ENCODE measurements around the gene FAM120A. TPM values are rescaled to one million over a fixed set of nuclear protein-coding genes. Genes with fewer than 3 reads are reported as not detected.
A peak's percentile ranks its signal among the peaks of the same experiment; 100 is the strongest.

FAM120A gene
- total RNA-seq, 1 experiment from 2014 or later = 98.2 TPM

GRCh38 chr9:93440896-93441580 lies 10.4 kb upstream of the FAM120A start:
- no peaks in the 10 kb centered on the region for H3K27me3 Mint-ChIP-seq (ENCODE audit: unreplicated experiment)
- H3K4me1 Mint-ChIP-seq (ENCODE audit: low read depth, unreplicated experiment) = no peaks in the 10 kb centered on the region
- intact Hi-C loops (cut with micrococcal nuclease; ENCODE audit: unreplicated experiment) = no loop called here
- no peak overlapping the region for H3K27ac Mint-ChIP-seq (ENCODE audit: unreplicated experiment)
- CTCF ChIA-PET = interaction anchor here (0.7 kb wide), 1 partner anchor 32 kb away, joined by 6 read pairs; no protein-coding TSS in a partner anchor
- no peaks in the 10 kb centered on the region for H3K9me3 Mint-ChIP-seq (ENCODE audit: low read depth, unreplicated experiment)
- no peak for DNase-seq
- H3K36me3 Mint-ChIP-seq (ENCODE audit: insufficient read depth, unreplicated experiment) = peaks cover 11% of the 10 kb centered on the region
- BruUV-seq (replicated peaks) = no TSS peak
- TF ChIP-seq CTCF (IDR thresholded peaks at IDR 0.05; ENCODE audit: unreplicated experiment) = no peak
- H3K4me3 Mint-ChIP-seq (ENCODE audit: low read depth, unreplicated experiment) = no peak overlapping the region

- BruUV-seq (replicated peaks) = no TSS peak
- Mint-ChIP-seq H3K27me3 (ENCODE audit: unreplicated experiment) (no peaks in the 10 kb centered on the region), H3K9me3 (ENCODE audit: low read depth, unreplicated experiment) (no peaks in the 10 kb centered on the region), H3K4me1 (ENCODE audit: low read depth, unreplicated experiment) (no peaks in the 10 kb centered on the region), H3K27ac (ENCODE audit: unreplicated experiment) (no peak overlapping the region), H3K36me3 (ENCODE audit: insufficient read depth, unreplicated experiment) (peaks cover 39% of the 10 kb centered on the region), H3K4me3 (ENCODE audit: low read depth, unreplicated experiment) (no peak overlapping the region)
- CTCF ChIA-PET = interaction anchor here (0.5 kb wide), 1 partner anchor 68 kb away, joined by 4 read pairs; no protein-coding TSS in a partner anchor
- intact Hi-C loops (cut with micrococcal nuclease; ENCODE audit: unreplicated experiment) = no loop called here
- no peak for TF ChIP-seq CTCF (IDR thresholded peaks at IDR 0.05; ENCODE audit: unreplicated experiment)
- no peak for DNase-seq
Measured at GRCh38 chr9:93446073-93446472, 5.4 kb upstream of the FAM120A start.

- no peak overlapping the region for H3K4me3 Mint-ChIP-seq (ENCODE audit: low read depth, unreplicated experiment)
- H3K36me3 Mint-ChIP-seq (ENCODE audit: insufficient read depth, unreplicated experiment) = peaks cover 51% of the 10 kb centered on the region
- no peak overlapping the region for H3K27ac Mint-ChIP-seq (ENCODE audit: unreplicated experiment)
- no peaks in the 10 kb centered on the region for H3K27me3 Mint-ChIP-seq (ENCODE audit: unreplicated experiment)
- H3K9me3 Mint-ChIP-seq (ENCODE audit: low read depth, unreplicated experiment) = no peaks in the 10 kb centered on the region
- intact Hi-C loops (cut with micrococcal nuclease; ENCODE audit: unreplicated experiment) = no loop called here
- no peak for DNase-seq
- H3K4me1 Mint-ChIP-seq (ENCODE audit: low read depth, unreplicated experiment) = no peaks in the 10 kb centered on the region
- no TSS peak for BruUV-seq (replicated peaks)
- CTCF ChIA-PET = no interaction called here
- TF ChIP-seq CTCF (IDR thresholded peaks at IDR 0.05; ENCODE audit: unreplicated experiment) = no peak
Measured at GRCh38 chr9:93447655-93448054, 3.8 kb upstream of the FAM120A start.

DNA sequence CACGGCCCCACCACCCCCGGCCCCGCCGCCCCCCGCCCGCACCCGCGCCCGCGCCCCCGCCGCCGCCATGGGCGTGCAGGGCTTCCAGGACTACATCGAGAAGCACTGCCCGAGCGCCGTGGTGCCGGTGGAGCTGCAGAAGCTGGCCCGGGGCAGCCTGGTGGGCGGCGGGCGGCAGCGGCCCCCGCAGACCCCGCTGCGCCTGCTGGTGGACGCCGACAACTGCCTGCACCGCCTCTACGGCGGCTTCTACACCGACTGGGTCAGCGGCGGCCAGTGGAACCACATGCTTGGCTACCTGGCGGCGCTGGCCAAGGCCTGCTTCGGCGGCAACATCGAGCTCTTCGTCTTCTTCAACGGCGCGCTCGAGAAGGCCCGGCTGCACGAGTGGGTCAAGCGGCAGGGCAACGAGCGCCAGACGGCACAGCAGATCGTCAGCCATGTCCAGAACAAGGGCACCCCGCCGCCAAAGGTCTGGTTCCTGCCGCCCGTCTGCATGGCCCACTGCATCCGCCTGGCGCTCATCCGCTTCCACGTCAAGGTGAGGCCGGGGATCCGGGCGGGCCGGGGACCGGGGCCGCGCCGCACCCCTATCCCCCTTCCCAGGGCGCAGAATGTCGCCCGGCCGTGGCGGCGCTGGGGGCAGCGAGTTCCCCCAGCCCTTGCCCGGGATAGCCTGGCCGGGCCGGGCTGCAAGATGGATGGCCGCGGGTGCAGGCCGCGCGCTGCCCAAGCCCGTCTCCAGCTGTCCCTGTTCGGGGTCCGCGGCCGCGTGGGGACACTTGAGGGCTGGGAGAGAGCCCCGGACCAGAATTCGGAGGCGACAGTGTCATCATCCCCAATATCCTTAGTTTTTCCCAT lies 594 bp downstream of the FAM120A start:
- peaks cover 55% of the 10 kb centered on the region for H3K36me3 Mint-ChIP-seq (ENCODE audit: insufficient read depth, unreplicated experiment)
- H3K27ac Mint-ChIP-seq (ENCODE audit: unreplicated experiment) = no peak overlapping the region
- H3K4me3 Mint-ChIP-seq (ENCODE audit: low read depth, unreplicated experiment) = peak overlapping the region; percentile 79
- peak; percentile 20 for DNase-seq
- intact Hi-C loops (cut with micrococcal nuclease; ENCODE audit: unreplicated experiment) = loop anchor here (2.0 kb wide), 1 partner anchor 15 kb away; no protein-coding TSS in a partner anchor
- peaks cover 12% of the 10 kb centered on the region for H3K4me1 Mint-ChIP-seq (ENCODE audit: low read depth, unreplicated experiment)
- no peaks in the 10 kb centered on the region for H3K27me3 Mint-ChIP-seq (ENCODE audit: unreplicated experiment)
- TF ChIP-seq CTCF (IDR thresholded peaks at IDR 0.05; ENCODE audit: unreplicated experiment) = no peak
- no peaks in the 10 kb centered on the region for H3K9me3 Mint-ChIP-seq (ENCODE audit: low read depth, unreplicated experiment)
- CTCF ChIA-PET = no interaction called here
- no TSS peak for BruUV-seq (replicated peaks)
